Activated naive CD4-positive, alpha-beta T cell treated with anti-CD3 and anti-CD28 coated beads, Interleukin-2, amount 50 U/mL, for 72 hours (primary cell): ENCODE results near the gene SLC19A1. TPM values are rescaled to one million over a fixed set of nuclear protein-coding genes. Genes with fewer than 3 reads are reported as not detected.

Experiments
- ATAC-seq, 2 donors: fragments of 150-1000 bp; cut with Tn5 transposase; 2 replicates each; pipeline ENCODE4 v1.10.0; 2021; ENCODE audit warnings: mild to moderate bottlenecking in 2 of 2, moderate library complexity in 2 of 2
- DNase-seq, 2 donors: peaks; one replicate each; pipeline ENCODE4 v3.0.0; 2021 to 2022; ENCODE audit warnings: low spot score in 2 of 2
- H3K27ac Mint-ChIP-seq, 2 donors: one replicate each; pipeline ENCODE4 v1.8.0; 2022; ENCODE audit warnings: mild to moderate bottlenecking in 2 of 2, mixed read lengths in 2 of 2
- H3K36me3 Mint-ChIP-seq, 2 donors: one replicate each; pipeline ENCODE4 v1.8.0; 2022; ENCODE audit warnings: mixed read lengths in 2 of 2
- H3K9me3 Mint-ChIP-seq, 2 donors: one replicate each; pipeline ENCODE4 v1.8.0; 2022; ENCODE audit warnings: mixed read lengths in 2 of 2
- total RNA-seq, 2 donors: library from RNA; stranded (reverse); gene quantifications; one replicate each; pipeline ENCODE4 v1.2.3, GENCODE V29; 2022

Gene SLC19A1
- total RNA-seq, 2 donors from 2014 or later: 24.9 to 62.5 TPM

DNA sequence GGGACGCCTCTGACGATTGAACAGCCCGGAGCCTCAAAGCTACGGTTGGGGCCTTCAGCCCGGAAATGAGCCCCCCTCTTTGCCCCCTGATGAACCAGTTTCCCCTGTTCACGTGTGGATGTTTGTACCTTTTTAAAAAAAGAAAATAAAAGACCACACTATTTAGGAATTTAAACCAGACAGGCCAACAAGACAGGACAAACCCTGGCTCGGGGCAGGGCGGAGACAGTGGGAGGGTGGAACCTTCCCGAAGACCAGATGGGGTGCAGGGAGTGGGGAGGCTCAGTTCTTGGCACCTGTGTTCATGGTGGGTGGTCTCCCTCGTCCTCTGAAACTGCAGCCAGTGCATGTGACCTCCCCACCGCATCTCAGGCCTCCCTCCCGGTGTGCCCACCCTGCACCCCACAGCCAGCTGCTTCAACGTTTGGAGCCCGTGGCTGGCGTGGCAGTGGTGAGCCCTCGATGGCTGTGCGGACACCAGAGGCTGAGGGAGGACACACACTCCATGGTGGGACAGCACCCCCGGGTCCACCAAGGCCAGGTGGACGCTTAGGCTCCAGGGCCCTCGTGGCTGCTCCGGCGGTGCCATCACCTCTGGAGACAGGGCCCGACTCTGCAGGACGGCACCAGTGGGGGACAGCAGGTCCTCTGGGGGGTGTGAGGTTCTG lies 91.7 kb downstream of the SLC19A1 start:
- H3K36me3 Mint-ChIP-seq: peaks cover 0 to 9% of the 10 kb centered on the region in 2 donors
- ATAC-seq (no peak), DNase-seq (no peak)
- no peak overlapping the region for H3K27ac Mint-ChIP-seq
- H3K9me3 Mint-ChIP-seq: peaks cover 0 to 13% of the 10 kb centered on the region in 2 donors

DNA sequence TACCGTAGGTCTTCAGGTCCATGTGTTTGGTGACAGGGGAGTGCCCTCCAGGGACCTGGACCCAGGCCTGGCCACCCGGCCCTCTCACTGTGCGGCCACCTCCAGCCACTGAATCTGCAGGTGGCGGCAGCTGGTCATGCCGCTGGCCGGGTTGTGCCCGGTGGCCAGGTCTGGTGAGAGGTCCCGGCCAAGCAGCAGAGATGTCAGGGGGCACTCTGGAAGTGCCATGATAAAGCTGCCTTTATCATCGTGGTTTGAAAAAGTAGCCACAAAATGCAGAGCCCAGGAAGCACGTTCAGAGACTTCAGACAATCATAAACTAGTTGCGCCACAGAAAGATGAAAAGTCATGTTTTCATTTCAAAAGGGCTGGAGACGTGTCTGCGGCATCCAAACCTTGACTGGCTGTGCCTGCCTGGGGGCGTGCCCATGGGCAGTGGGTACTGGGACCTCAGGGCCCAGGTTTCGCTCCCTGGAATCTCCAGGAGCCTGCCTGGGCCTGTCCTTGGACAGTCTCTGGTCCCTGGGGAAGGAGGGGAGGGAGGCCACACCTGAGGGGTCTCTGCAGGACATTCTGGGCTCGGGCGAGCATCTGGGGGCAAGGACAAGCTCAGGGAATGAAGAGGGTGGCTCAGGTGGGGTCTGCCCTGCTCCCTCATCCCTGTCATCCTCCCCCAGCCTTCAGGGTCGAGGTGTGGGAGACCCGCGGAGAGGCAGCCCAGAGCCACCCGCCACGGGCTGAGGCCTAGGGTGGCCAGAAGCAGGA lies 92.4 kb downstream of the SLC19A1 start:
- H3K36me3 Mint-ChIP-seq: peaks cover 0 to 12% of the 10 kb centered on the region in 2 donors
- H3K27ac Mint-ChIP-seq: peak overlapping the region in 1 of 2 donors; percentile 50
- peaks cover 0 to 15% of the 10 kb centered on the region in 2 donors for H3K9me3 Mint-ChIP-seq
- no peak for DNase-seq
- no peak for ATAC-seq

DNA sequence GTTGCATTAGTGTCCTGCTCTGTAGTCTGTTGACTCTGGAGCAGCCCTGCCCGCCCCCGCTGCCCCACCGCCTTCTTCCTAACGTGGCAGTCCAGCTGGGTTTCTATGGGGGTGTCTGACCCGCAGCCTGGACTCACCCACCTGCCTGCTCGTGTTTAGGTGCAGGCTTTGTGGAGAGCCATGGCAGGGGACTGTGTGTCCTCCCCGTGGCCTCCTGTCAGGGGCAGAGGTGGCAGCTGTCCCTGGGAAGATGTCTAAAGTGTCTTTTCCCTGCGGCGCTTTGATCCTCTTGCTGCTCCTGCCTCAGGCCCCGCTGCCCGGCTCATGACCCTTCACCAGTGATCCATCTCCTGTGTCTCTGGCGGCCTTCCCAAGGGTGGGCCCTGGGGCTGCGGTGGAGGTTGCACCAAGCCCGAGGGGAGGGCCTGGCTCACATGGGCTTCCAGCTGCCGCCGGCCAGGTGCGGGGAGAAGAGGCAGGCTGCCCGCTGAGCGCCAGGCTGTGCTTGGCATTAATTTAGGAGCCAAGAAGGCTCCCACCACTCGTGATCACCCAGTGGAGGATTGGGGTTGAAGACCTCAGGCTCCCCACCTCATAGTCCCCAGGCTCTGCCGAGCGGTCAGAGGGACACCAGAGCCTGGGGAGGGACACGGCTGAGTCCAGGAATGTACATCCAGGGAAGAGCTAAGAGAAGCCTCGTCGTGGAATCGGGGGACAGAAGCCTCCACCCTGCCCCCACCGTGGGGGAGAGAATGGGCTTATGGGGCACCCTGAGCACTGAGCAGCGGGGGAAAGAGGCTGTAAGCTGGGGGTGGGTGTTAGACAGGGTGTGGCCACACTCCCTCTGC lies 93.2 kb downstream of the SLC19A1 start:
- Mint-ChIP-seq H3K9me3 (peaks cover 0 to 15% of the 10 kb centered on the region in 2 donors), H3K27ac (peak overlapping the region in 1 of 2 donors; percentile 50), H3K36me3 (peaks cover 0 to 12% of the 10 kb centered on the region in 2 donors)
- ATAC-seq: no peak
- no peak for DNase-seq

DNA sequence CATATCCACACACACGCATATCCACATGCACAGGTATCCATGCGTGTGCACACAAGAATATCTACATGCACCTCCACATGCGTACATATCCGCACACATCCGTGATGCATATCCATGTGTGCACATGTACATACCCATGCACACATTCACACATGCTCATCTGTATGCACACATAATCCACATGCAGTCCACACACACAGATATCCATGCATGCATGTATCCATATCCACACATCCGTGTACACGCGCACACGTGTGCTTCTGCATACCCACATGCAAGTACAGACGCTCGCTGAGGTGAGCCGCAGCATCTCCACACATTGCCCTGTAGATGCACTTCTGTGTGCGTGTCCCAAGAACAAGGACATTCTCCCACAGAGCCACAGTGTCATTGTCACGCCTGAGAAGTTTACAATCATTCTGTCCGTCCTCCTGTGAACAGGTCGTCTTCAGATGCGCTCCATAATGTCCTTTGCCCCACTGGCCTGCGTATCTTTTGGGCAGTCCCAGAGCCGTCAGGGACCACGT lies 93.9 kb downstream of the SLC19A1 start:
- Mint-ChIP-seq H3K9me3 (peaks cover 0 to 14% of the 10 kb centered on the region in 2 donors), H3K27ac (no peak overlapping the region), H3K36me3 (peaks cover 0 to 12% of the 10 kb centered on the region in 2 donors)
- DNase-seq: no peak
- no peak for ATAC-seq

Other genes starting within 250 kb of the SLC19A1 start
- gene COL18A1, start 137.3 kb downstream of the SLC19A1 start, total RNA-seq: 10 to 100 TPM in 1 of 2 donors, 1 to 10 TPM in 1; 4.3 to 22.3 TPM
- gene PCBP3, start 101.3 kb upstream of the SLC19A1 start, total RNA-seq: 10 to 100 TPM; 19.7 to 26.3 TPM